Measurements from ENCODE around the gene RUNX2.

Gene RUNX2

GRCh38 chr6:45658400-45658799 is 330.3 kb downstream of the RUNX2 start:
- H3K36me3 ChIP-seq (ENCODE audit: control insufficient read depth in 1 of 2, insufficient read depth in 2 of 2, low read length in 2 of 2): no peaks in the 10 kb centered on the region
- no peaks in the 10 kb centered on the region for H3K9me3 ChIP-seq (ENCODE audit: control insufficient read depth in 1 of 2, low read length in 2 of 2)
- H3K4me1 ChIP-seq (ENCODE audit: control insufficient read depth in 1 of 2, insufficient read depth in 2 of 2, low read length in 2 of 2): peaks cover 0 to 3% of the 10 kb centered on the region in 2 donors
- H3K4me3 ChIP-seq (ENCODE audit: low read depth in 1 of 2, low read length in 2 of 2): no peak overlapping the region
- H3K9ac ChIP-seq (ENCODE audit: low read depth in 1 of 2, low read length in 2 of 2): no peak overlapping the region
- H3K27me3 ChIP-seq (ENCODE audit: control insufficient read depth in 1 of 2, insufficient read depth in 2 of 2, low read length in 2 of 2): peaks cover 4 to 6% of the 10 kb centered on the region in 2 donors
- H3K27ac ChIP-seq (ENCODE audit: low read depth, low read length): no peak overlapping the region

DNA sequence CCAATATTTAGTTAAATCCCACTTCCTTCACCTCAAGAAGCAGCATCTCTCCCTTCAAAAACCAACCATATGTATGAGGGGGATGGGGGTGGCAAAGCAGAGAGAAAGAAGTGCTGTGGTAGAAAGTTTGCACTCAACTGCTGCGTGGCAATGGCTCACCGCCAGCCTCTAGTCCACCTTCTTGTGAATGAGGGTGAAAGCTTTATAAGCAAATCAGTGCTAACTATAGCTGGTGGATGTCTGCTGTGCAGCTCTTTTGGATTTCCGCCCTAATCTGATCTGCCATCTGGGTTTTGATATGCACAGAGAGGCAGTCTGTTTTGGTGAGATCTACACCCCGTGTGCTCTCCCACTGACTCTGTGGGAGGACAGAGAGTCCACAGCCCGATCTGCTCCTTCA is 330.8 kb downstream of the RUNX2 start:
- Histone ChIP-seq H3K4me1 (ENCODE audit: control insufficient read depth in 1 of 2, insufficient read depth in 2 of 2, low read length in 2 of 2) (peaks cover 2 to 3% of the 10 kb centered on the region in 2 donors), H3K9me3 (ENCODE audit: control insufficient read depth in 1 of 2, low read length in 2 of 2) (no peaks in the 10 kb centered on the region), H3K27ac (ENCODE audit: low read depth, low read length) (no peak overlapping the region), H3K9ac (ENCODE audit: low read depth in 1 of 2, low read length in 2 of 2) (no peak overlapping the region), H3K27me3 (ENCODE audit: control insufficient read depth in 1 of 2, insufficient read depth in 2 of 2, low read length in 2 of 2) (peaks cover 4 to 6% of the 10 kb centered on the region in 2 donors), H3K4me3 (ENCODE audit: low read depth in 1 of 2, low read length in 2 of 2) (no peak overlapping the region), H3K36me3 (ENCODE audit: control insufficient read depth in 1 of 2, insufficient read depth in 2 of 2, low read length in 2 of 2) (no peaks in the 10 kb centered on the region)

DNA sequence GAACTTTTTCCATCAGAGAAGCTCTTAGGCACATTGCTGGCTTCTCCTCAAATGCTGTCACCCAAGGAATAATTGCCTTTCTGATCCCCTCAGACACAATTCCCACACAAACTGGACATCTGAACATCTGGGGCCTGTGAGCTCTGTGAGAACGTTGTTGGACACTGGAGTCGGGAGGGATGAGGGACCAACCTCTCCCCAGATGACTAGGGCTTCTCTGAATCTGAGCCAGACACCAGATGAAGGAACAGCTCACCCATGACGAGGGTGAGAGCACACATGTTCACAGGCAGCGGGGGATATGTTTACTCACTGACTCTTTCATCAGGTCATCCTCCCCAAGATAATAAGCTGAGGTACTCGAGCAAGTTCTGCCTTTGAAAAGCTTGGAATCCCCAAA is 333.5 kb downstream of the RUNX2 start:
- H3K9ac ChIP-seq (ENCODE audit: low read depth in 1 of 2, low read length in 2 of 2): no peak overlapping the region
- H3K4me1 ChIP-seq (ENCODE audit: control insufficient read depth in 1 of 2, insufficient read depth in 2 of 2, low read length in 2 of 2): peaks cover 3 to 4% of the 10 kb centered on the region in 2 donors
- H3K4me3 ChIP-seq (ENCODE audit: low read depth in 1 of 2, low read length in 2 of 2): no peak overlapping the region
- no peaks in the 10 kb centered on the region for H3K9me3 ChIP-seq (ENCODE audit: control insufficient read depth in 1 of 2, low read length in 2 of 2)
- no peaks in the 10 kb centered on the region for H3K36me3 ChIP-seq (ENCODE audit: control insufficient read depth in 1 of 2, insufficient read depth in 2 of 2, low read length in 2 of 2)
- H3K27ac ChIP-seq (ENCODE audit: low read depth, low read length): no peak overlapping the region
- H3K27me3 ChIP-seq (ENCODE audit: control insufficient read depth in 1 of 2, insufficient read depth in 2 of 2, low read length in 2 of 2): peaks cover 4 to 16% of the 10 kb centered on the region in 2 donors

DNA sequence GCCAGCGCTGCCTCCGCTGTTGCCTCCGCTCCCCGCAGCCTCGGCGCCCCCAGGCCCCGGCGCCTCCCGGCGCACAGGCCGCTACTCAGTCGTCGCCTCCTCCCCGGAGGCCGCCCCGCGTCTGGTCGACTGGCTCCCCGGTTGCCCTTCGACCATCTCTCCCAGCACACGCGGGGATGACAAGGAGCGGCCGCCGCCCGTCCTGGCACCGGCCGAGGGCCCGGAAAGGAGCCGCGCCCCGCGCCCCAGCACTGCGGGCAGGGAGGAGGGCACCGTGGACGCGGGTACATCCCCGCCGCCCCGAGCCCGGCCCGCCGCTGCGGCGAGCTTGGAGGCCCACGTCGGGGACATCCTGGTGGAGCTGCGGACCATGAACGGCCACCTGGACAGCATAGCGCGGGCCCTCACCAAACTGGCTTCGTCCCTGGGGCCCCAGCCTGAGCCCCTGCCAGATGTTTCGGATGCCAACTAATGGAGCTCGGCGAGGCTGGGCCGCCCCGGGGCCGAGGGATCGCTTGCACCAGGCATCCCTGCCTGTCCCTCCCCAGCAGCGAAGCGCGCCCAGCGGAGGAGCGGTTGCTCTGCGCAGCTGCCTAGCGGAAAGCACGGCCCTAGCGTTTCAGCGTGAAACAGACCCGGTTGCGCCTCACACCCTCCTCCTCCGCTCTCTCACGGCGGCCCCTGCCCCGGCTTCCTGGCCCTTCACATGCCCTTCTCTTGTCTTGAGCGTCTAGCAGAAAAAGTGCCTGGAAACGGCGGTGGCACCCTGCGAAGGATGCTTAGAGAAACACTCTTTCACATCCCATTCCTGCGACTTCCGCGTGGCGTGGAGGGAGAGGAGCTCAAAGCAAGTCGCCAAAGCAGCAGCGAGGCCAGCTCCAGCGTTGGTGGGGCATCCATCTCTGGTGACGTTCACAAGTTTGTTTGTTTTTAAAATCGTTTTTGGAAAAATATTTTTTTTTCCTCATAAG is 335.4 kb downstream of the RUNX2 start:
- H3K9me3 ChIP-seq (ENCODE audit: control insufficient read depth in 1 of 2, low read length in 2 of 2): no peaks in the 10 kb centered on the region
- peaks cover 3 to 4% of the 10 kb centered on the region in 2 donors for H3K4me1 ChIP-seq (ENCODE audit: control insufficient read depth in 1 of 2, insufficient read depth in 2 of 2, low read length in 2 of 2)
- no peaks in the 10 kb centered on the region for H3K36me3 ChIP-seq (ENCODE audit: control insufficient read depth in 1 of 2, insufficient read depth in 2 of 2, low read length in 2 of 2)
- H3K9ac ChIP-seq (ENCODE audit: low read depth in 1 of 2, low read length in 2 of 2): no peak overlapping the region
- H3K27ac ChIP-seq (ENCODE audit: low read depth, low read length): no peak overlapping the region
- peak overlapping the region; percentile 4 to 26 for H3K4me3 ChIP-seq (ENCODE audit: low read depth in 1 of 2, low read length in 2 of 2)
- peaks cover 4 to 16% of the 10 kb centered on the region in 2 donors for H3K27me3 ChIP-seq (ENCODE audit: control insufficient read depth in 1 of 2, insufficient read depth in 2 of 2, low read length in 2 of 2)

GRCh38 chr6:45664707-45665106 is 336.6 kb downstream of the RUNX2 start:
- no peak overlapping the region for H3K4me3 ChIP-seq (ENCODE audit: low read depth in 1 of 2, low read length in 2 of 2)
- H3K27ac ChIP-seq (ENCODE audit: low read depth, low read length): no peak overlapping the region
- H3K9me3 ChIP-seq (ENCODE audit: control insufficient read depth in 1 of 2, low read length in 2 of 2): no peaks in the 10 kb centered on the region
- H3K27me3 ChIP-seq (ENCODE audit: control insufficient read depth in 1 of 2, insufficient read depth in 2 of 2, low read length in 2 of 2): peaks cover 4 to 16% of the 10 kb centered on the region in 2 donors
- peaks cover 0 to 4% of the 10 kb centered on the region in 2 donors for H3K4me1 ChIP-seq (ENCODE audit: control insufficient read depth in 1 of 2, insufficient read depth in 2 of 2, low read length in 2 of 2)
- H3K36me3 ChIP-seq (ENCODE audit: control insufficient read depth in 1 of 2, insufficient read depth in 2 of 2, low read length in 2 of 2): no peaks in the 10 kb centered on the region
- no peak overlapping the region for H3K9ac ChIP-seq (ENCODE audit: low read depth in 1 of 2, low read length in 2 of 2)

- peaks cover 4 to 16% of the 10 kb centered on the region in 2 donors for H3K27me3 ChIP-seq (ENCODE audit: control insufficient read depth in 1 of 2, insufficient read depth in 2 of 2, low read length in 2 of 2)
- H3K9ac ChIP-seq (ENCODE audit: low read depth in 1 of 2, low read length in 2 of 2): no peak overlapping the region
- peaks cover 0 to 4% of the 10 kb centered on the region in 2 donors for H3K4me1 ChIP-seq (ENCODE audit: control insufficient read depth in 1 of 2, insufficient read depth in 2 of 2, low read length in 2 of 2)
- no peak overlapping the region for H3K27ac ChIP-seq (ENCODE audit: low read depth, low read length)
- H3K36me3 ChIP-seq (ENCODE audit: control insufficient read depth in 1 of 2, insufficient read depth in 2 of 2, low read length in 2 of 2): no peaks in the 10 kb centered on the region
- no peaks in the 10 kb centered on the region for H3K9me3 ChIP-seq (ENCODE audit: control insufficient read depth in 1 of 2, low read length in 2 of 2)
- H3K4me3 ChIP-seq (ENCODE audit: low read depth in 1 of 2, low read length in 2 of 2): no peak overlapping the region
These were observed 337.7 kb downstream of the RUNX2 start for GRCh38 chr6:45665859-45666258.

DNA sequence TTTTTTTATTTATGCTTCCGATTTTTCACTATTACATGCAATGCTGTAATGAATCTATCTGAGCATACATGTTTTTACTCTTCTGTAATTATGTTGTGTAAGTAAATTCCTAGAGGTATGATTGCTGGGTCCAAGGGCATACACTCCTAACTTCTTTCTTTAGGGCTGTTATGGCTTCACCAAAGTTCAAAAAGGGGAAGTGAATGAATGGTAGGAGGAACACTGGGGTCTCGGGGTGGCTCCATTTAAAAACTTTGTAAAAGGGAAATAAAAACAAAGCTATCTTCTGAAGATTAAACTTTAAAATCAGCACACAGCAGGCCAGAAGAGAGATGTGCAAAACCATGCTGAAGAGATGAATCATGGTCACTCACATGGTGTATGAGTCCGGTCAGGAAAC is 338.7 kb downstream of the RUNX2 start:
- Histone ChIP-seq H3K4me3 (ENCODE audit: low read depth in 1 of 2, low read length in 2 of 2) (no peak overlapping the region), H3K36me3 (ENCODE audit: control insufficient read depth in 1 of 2, insufficient read depth in 2 of 2, low read length in 2 of 2) (no peaks in the 10 kb centered on the region), H3K9ac (ENCODE audit: low read depth in 1 of 2, low read length in 2 of 2) (no peak overlapping the region)

DNA sequence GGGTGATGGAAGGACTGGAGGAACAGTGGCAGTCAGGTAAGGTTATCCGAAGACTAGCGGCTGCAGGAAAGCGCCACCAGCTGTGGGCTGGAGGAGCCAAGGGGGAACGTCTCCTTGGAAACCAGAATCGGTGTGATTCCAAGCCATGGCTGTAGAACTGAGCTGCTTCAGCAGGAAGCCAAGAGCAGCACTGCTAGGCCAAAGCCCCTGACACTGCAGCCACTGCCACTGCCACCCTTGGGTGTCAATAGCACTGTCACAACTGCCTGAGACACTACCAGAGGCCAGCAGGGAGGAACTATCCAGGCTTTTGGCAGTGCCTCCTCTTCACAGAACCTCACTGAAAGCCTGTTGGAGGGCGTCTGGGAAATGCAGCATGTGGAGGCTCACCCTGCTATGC is 339.2 kb downstream of the RUNX2 start:
- Histone ChIP-seq H3K4me1 (ENCODE audit: control insufficient read depth in 1 of 2, insufficient read depth in 2 of 2, low read length in 2 of 2) (peaks cover 0 to 4% of the 10 kb centered on the region in 2 donors), H3K4me3 (ENCODE audit: low read depth in 1 of 2, low read length in 2 of 2) (no peak overlapping the region), H3K9ac (ENCODE audit: low read depth in 1 of 2, low read length in 2 of 2) (no peak overlapping the region), H3K27ac (ENCODE audit: low read depth, low read length) (no peak overlapping the region), H3K36me3 (ENCODE audit: control insufficient read depth in 1 of 2, insufficient read depth in 2 of 2, low read length in 2 of 2) (no peaks in the 10 kb centered on the region), H3K27me3 (ENCODE audit: control insufficient read depth in 1 of 2, insufficient read depth in 2 of 2, low read length in 2 of 2) (peaks cover 4 to 16% of the 10 kb centered on the region in 2 donors), H3K9me3 (ENCODE audit: control insufficient read depth in 1 of 2, low read length in 2 of 2) (no peaks in the 10 kb centered on the region)

More for the DNA sequence above, 338.7 kb downstream of the RUNX2 start:
- Histone ChIP-seq H3K27ac (ENCODE audit: low read depth, low read length) (no peak overlapping the region), H3K4me1 (ENCODE audit: control insufficient read depth in 1 of 2, insufficient read depth in 2 of 2, low read length in 2 of 2) (peaks cover 0 to 4% of the 10 kb centered on the region in 2 donors), H3K27me3 (ENCODE audit: control insufficient read depth in 1 of 2, insufficient read depth in 2 of 2, low read length in 2 of 2) (peaks cover 4 to 16% of the 10 kb centered on the region in 2 donors), H3K9me3 (ENCODE audit: control insufficient read depth in 1 of 2, low read length in 2 of 2) (no peaks in the 10 kb centered on the region)

DNA sequence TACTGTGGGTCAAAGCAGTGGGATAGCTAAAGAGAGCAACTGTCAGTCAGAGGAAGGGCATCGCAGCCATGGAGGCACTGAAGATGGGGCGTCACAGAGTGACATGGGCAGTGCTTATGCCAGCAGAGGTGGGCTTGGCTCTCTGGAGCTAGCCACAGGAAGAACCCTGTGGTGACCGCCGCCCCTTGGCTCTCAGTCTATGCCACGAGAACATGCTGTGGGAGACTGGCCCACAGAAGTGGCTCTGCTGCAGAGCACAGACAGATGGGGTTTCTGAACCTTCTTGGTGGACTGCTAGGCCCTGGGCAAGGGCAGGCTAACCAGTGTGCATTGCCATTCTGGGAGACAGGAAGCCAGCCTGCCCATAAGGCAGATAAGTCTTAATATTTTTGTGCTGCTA is 339.6 kb downstream of the RUNX2 start:
- H3K36me3 ChIP-seq (ENCODE audit: control insufficient read depth in 1 of 2, insufficient read depth in 2 of 2, low read length in 2 of 2): no peaks in the 10 kb centered on the region
- H3K9me3 ChIP-seq (ENCODE audit: control insufficient read depth in 1 of 2, low read length in 2 of 2): no peaks in the 10 kb centered on the region
- no peak overlapping the region for H3K4me3 ChIP-seq (ENCODE audit: low read depth in 1 of 2, low read length in 2 of 2)
- no peak overlapping the region for H3K27ac ChIP-seq (ENCODE audit: low read depth, low read length)
- H3K9ac ChIP-seq (ENCODE audit: low read depth in 1 of 2, low read length in 2 of 2): no peak overlapping the region
- H3K27me3 ChIP-seq (ENCODE audit: control insufficient read depth in 1 of 2, insufficient read depth in 2 of 2, low read length in 2 of 2): peaks cover 4 to 14% of the 10 kb centered on the region in 2 donors
- peaks cover 0 to 4% of the 10 kb centered on the region in 2 donors for H3K4me1 ChIP-seq (ENCODE audit: control insufficient read depth in 1 of 2, insufficient read depth in 2 of 2, low read length in 2 of 2)

DNA sequence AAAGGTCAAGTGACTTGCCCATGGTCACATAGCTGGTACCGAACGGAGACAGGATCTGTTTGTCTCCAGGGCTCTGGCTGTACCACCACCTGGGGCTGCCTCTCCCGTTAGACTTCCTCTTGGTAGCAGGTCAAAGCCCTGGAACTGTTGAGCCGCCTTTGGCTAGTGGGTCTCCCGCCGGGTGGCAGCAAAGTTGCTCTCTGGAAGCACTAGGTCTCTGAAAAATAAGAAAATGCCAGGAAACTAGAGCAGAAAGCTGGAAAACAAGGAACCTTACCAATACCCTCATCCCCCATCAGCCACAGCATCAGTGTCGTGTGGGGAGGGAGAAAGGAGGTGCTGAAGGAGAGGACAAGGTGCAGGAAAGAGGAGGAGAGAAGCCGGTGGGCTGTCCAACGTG is 340.6 kb downstream of the RUNX2 start:
- Histone ChIP-seq H3K4me3 (ENCODE audit: low read depth in 1 of 2, low read length in 2 of 2) (no peak overlapping the region), H3K36me3 (ENCODE audit: control insufficient read depth in 1 of 2, insufficient read depth in 2 of 2, low read length in 2 of 2) (no peaks in the 10 kb centered on the region), H3K9ac (ENCODE audit: low read depth in 1 of 2, low read length in 2 of 2) (no peak overlapping the region), H3K27ac (ENCODE audit: low read depth, low read length) (no peak overlapping the region), H3K9me3 (ENCODE audit: control insufficient read depth in 1 of 2, low read length in 2 of 2) (no peaks in the 10 kb centered on the region), H3K4me1 (ENCODE audit: control insufficient read depth in 1 of 2, insufficient read depth in 2 of 2, low read length in 2 of 2) (peaks cover 0 to 4% of the 10 kb centered on the region in 2 donors), H3K27me3 (ENCODE audit: control insufficient read depth in 1 of 2, insufficient read depth in 2 of 2, low read length in 2 of 2) (peaks cover 0 to 10% of the 10 kb centered on the region in 2 donors)
